Panc1 (cell line): ENCODE data around the gene BBS1.

ENCODE experiments used
- POLR2AphosphoS5 ChIP-seq: IDR thresholded peaks from 2 replicates; pipeline ENCODE4 v1.6.1; 2012; ENCODE audit warnings: mild to moderate bottlenecking, low read depth, low read length, moderate library complexity
- SIN3A ChIP-seq: IDR thresholded peaks from 2 replicates; pipeline ENCODE4 v1.6.1; 2012; ENCODE audit warnings: low read depth, mild to moderate bottlenecking, low read length, moderate library complexity, borderline replicate concordance; ENCODE audit not compliant: insufficient read depth
- TF ChIP-seq, protein P1 (sequence below): fragments of 450-650 bp; IDR thresholded peaks from 2 replicates; pipeline ENCODE4 v1.5.1; 2017; ENCODE audit warnings: mild to moderate bottlenecking

GRCh38 chr11:66495401-66495854 is 15.0 kb upstream of the BBS1 start:
- TF ChIP-seq, protein P1, sequence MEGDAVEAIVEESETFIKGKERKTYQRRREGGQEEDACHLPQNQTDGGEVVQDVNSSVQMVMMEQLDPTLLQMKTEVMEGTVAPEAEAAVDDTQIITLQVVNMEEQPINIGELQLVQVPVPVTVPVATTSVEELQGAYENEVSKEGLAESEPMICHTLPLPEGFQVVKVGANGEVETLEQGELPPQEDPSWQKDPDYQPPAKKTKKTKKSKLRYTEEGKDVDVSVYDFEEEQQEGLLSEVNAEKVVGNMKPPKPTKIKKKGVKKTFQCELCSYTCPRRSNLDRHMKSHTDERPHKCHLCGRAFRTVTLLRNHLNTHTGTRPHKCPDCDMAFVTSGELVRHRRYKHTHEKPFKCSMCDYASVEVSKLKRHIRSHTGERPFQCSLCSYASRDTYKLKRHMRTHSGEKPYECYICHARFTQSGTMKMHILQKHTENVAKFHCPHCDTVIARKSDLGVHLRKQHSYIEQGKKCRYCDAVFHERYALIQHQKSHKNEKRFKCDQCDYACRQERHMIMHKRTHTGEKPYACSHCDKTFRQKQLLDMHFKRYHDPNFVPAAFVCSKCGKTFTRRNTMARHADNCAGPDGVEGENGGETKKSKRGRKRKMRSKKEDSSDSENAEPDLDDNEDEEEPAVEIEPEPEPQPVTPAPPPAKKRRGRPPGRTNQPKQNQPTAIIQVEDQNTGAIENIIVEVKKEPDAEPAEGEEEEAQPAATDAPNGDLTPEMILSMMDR, result no peak; the same call in 1 of the 2 replicates
- TF ChIP-seq SIN3A (no peak), POLR2AphosphoS5 (no peak)
